ENCODE data around the gene SACM1L. TPM values are rescaled to one million over a fixed set of nuclear protein-coding genes. Genes with fewer than 3 reads are reported as not detected.

SACM1L gene
- total and polyA plus RNA-seq, 2 donors (not counting 3 experiments of a cell fraction or from before 2014, with no cell fraction given): 11.9 to 39.9 TPM

GRCh38 chr3:45683417-45684326 lies 5.5 kb upstream of the SACM1L start:
- POLR2A ChIA-PET: no interaction called here
- dilution Hi-C loops (cut with MboI; ENCODE audit: extremely low pct_ligation_motif_present, low sequenced_read_pairs) (no loop called here), intact Hi-C loops (cut with micrococcal nuclease) (loop anchor here (10.0 kb wide), 1 partner anchor 1169 kb away; no protein-coding TSS in a partner anchor)
- peaks cover 5% of the 10 kb centered on the region for H3K4me1 ChIP-seq (ENCODE audit: control insufficient read depth, extremely low read depth, insufficient read depth, low read length)
- H3K36me3 ChIP-seq (ENCODE audit: control insufficient read depth in 2 of 2, extremely low read depth in 1 of 2, insufficient read depth in 2 of 2, low read length in 2 of 2): peaks cover 2 to 7% of the 10 kb centered on the region in 2 experiments
- H2AFZ ChIP-seq (ENCODE audit: low read depth, low read length): no peak overlapping the region
- TF ChIP-seq MYC (IDR thresholded peaks at IDR 0.05; ENCODE audit: low read depth, low read length): no peak
- TF ChIP-seq FOS (IDR thresholded peaks at IDR 0.05; ENCODE audit: borderline replicate concordance, insufficient read depth, low read length): no peak
- TF ChIP-seq CTCF (IDR thresholded peaks at IDR 0.05; ENCODE audit: extremely low read depth in 1 of 2, insufficient read depth in 1 of 2, low read depth in 1 of 2, low read length in 2 of 2): no peak
- no peak for TF ChIP-seq EZH2 (IDR thresholded peaks at IDR 0.05; ENCODE audit: borderline replicate concordance, low read depth, low read length, severe bottlenecking)
- TF ChIP-seq GATA2 (IDR thresholded peaks at IDR 0.05; ENCODE audit: insufficient read depth, insufficient read length, low read depth, low read length): no peak
- TF ChIP-seq POLR2A (IDR thresholded peaks at IDR 0.05; ENCODE audit: low read depth, low read length): no peak
- H3K79me2 ChIP-seq (ENCODE audit: control insufficient read depth, insufficient read depth, low read length): no peaks in the 10 kb centered on the region
- no peak for FAIRE-seq
- H3K27me3 ChIP-seq (ENCODE audit: control insufficient read depth in 2 of 2, insufficient read depth in 2 of 2, low read length in 2 of 2): no peaks in the 10 kb centered on the region
- no peak for DNase-seq (ENCODE audit: low read depth, low spot score)
- BruUV-seq (replicated peaks): no TSS peak
- no peaks in the 10 kb centered on the region for H3K9me3 ChIP-seq (replicated peaks; ENCODE audit: control insufficient read depth, insufficient read depth, low read length)
- no peak overlapping the region for H3K9ac ChIP-seq (replicated peaks; ENCODE audit: extremely low read depth, insufficient read depth, low read length)
- CTCF ChIA-PET: no interaction called here
- H3K27ac ChIP-seq (ENCODE audit: insufficient read depth, low read depth, low read length): no peak overlapping the region
- no peaks in the 10 kb centered on the region for H4K20me1 ChIP-seq (replicated peaks; ENCODE audit: control insufficient read depth, extremely low read depth, insufficient read depth, low read length)
- H3K4me3 ChIP-seq (replicated peaks in 1 of 3; ENCODE audit: insufficient read depth in 1 of 3, low read depth in 1 of 3, low read length in 3 of 3): no peak overlapping the region
- H3K9me1 ChIP-seq (replicated peaks; ENCODE audit: control insufficient read depth, extremely low read depth, insufficient read depth, low read length): no peaks in the 10 kb centered on the region
- H3K4me2 ChIP-seq (ENCODE audit: insufficient read depth, low read length): no peak overlapping the region

Measured in endothelial cell of umbilical vein (primary cell).